ENCODE measurements around the gene PANX2.

GRCh38 chr22:50227579-50228215, 57.2 kb downstream of the PANX2 start:
- TF ChIP-seq CTCF (IDR thresholded peaks at IDR 0.05) (no peak), EZH2 (IDR thresholded peaks at IDR 0.05) (no peak)

Data from neural progenitor cell (in vitro differentiated cells).